Hepatocyte (in vitro differentiated cells): ENCODE results near the gene FOXO3. TPM values are rescaled to one million over a fixed set of nuclear protein-coding genes. Genes with fewer than 3 reads are reported as not detected.

Experiments
- DNase-seq: peaks from one replicate; pipeline ENCODE4 v3.0.0-alpha.2; 2016; ENCODE audit warnings: low spot score
- H2AFZ ChIP-seq: fragments of 200-600 bp; sonication (generic); 2 replicates; pipeline ENCODE4 v1.6.0; 2016; ENCODE audit warnings: antibody characterized with exemption, mild to moderate bottlenecking
- H3K27ac ChIP-seq: fragments of 200-600 bp; sonication (generic); 2 replicates; pipeline ENCODE4 v1.5.1; 2016; ENCODE audit warnings: mild to moderate bottlenecking
- H3K27me3 ChIP-seq: fragments of 200-600 bp; sonication (generic); 2 replicates; pipeline ENCODE4 v1.6.1; 2016
- H3K36me3 ChIP-seq: fragments of 200-600 bp; sonication (generic); replicated peaks from 2 replicates; pipeline ENCODE4 v1.5.1; 2016; ENCODE audit warnings: low read depth; ENCODE audit not compliant: insufficient read depth
- H3K4me1 ChIP-seq: fragments of 200-600 bp; sonication (generic); 2 replicates; pipeline ENCODE4 v1.5.1; 2016; ENCODE audit warnings: mild to moderate bottlenecking, moderate library complexity; ENCODE audit not compliant: insufficient read depth
- H3K4me2 ChIP-seq: fragments of 200-600 bp; sonication (generic); 2 replicates; pipeline ENCODE4 v1.6.0; 2016
- H3K4me3 ChIP-seq: fragments of 200-600 bp; sonication (generic); 2 replicates; pipeline ENCODE4 v1.5.1; 2016; ENCODE audit warnings: mild to moderate bottlenecking
- H3K79me2 ChIP-seq: fragments of 200-600 bp; sonication (generic); 2 replicates; pipeline ENCODE4 v1.6.0; 2017; ENCODE audit warnings: mild to moderate bottlenecking
- H3K9me2 ChIP-seq: fragments of 200-600 bp; sonication (generic); replicated peaks from 2 replicates; pipeline ENCODE4 v1.6.0; 2017; ENCODE audit warnings: mild to moderate bottlenecking; ENCODE audit not compliant: insufficient read depth
- H3K9me3 ChIP-seq: fragments of 200-600 bp; sonication (generic); 2 replicates; pipeline ENCODE4 v1.5.1; 2016; ENCODE audit warnings: low read depth, mild to moderate bottlenecking
- H4K20me1 ChIP-seq: fragments of 200-600 bp; sonication (generic); 2 replicates; pipeline ENCODE4 v1.6.0; 2016; ENCODE audit warnings: mild to moderate bottlenecking; ENCODE audit not compliant: insufficient read depth, poor library complexity, severe bottlenecking
- CTCF ChIP-seq: fragments of 200-600 bp; sonication (generic); IDR thresholded peaks from 2 replicates; pipeline ENCODE4 v1.5.1; 2016; ENCODE audit warnings: antibody characterized with exemption, mild to moderate bottlenecking; ENCODE audit not compliant: poor library complexity
- EZH2 ChIP-seq: fragments of 200-600 bp; sonication (generic); IDR thresholded peaks from 2 replicates; pipeline ENCODE4 v1.6.1; 2016; ENCODE audit warnings: antibody characterized with exemption, mild to moderate bottlenecking, borderline replicate concordance
- EZH2phosphoT487 ChIP-seq: fragments of 200-600 bp; sonication (generic); IDR thresholded peaks from one replicate; pipeline ENCODE4 v1.6.1; 2018; ENCODE audit warnings: antibody characterized with exemption, mild to moderate bottlenecking, low read depth, moderate library complexity; ENCODE audit not compliant: unreplicated experiment, severe bottlenecking
- WGBS: methylation state at CpG from one replicate; pipeline ENCODE4 v1.1.6; 2016; ENCODE audit warnings: low lambda C conversion rate; ENCODE audit errors: missing lambda C conversion rate; 5-methylcytosine and 5-hydroxymethylcytosine counted together
- polyA plus RNA-seq: library from polyadenylated mRNA; unstranded; fragments of >200 nt; fragmentation: Nextera tagmentation; extraction: Ambion mirVana; gene quantifications from 2 replicates; pipeline ENCODE4 v1.2.1, GENCODE V29; 2016
- total RNA-seq: library from RNA; depleted of rRNA; stranded (reverse); fragments of >200 nt; gene quantifications from 2 replicates; pipeline ENCODE4 v1.2.3, GENCODE V29; 2014

FOXO3 gene
- total and polyA plus RNA-seq, 2 experiments from 2014 or later, result 44.6 to 54.9 TPM

- Histone ChIP-seq H3K4me3 (no peak overlapping the region), H4K20me1 (peaks cover 66% of the 10 kb centered on the region), H3K4me2 (peak overlapping the region; percentile 45), H3K79me2 (peaks cover 96% of the 10 kb centered on the region), H3K9me3 (no peaks in the 10 kb centered on the region), H3K27me3 (no peaks in the 10 kb centered on the region), H3K36me3 (no peaks in the 10 kb centered on the region), H2AFZ (no peak overlapping the region), H3K4me1 (peaks cover 82% of the 10 kb centered on the region), H3K27ac (peak overlapping the region; percentile 85), H3K9me2 (no peaks in the 10 kb centered on the region)
- TF ChIP-seq EZH2, result no peak
- no peak for TF ChIP-seq CTCF
- TF ChIP-seq EZH2phosphoT487, result no peak
- 50% methylated on average over 10 of the region's 10 CpGs for WGBS
- DNase-seq, result no peak
Measured at GRCh38 chr6:108592371-108593337, 31.9 kb downstream of the FOXO3 start.

GRCh38 chr6:108594151-108594550, 33.4 kb downstream of the FOXO3 start:
- Histone ChIP-seq H3K4me1 (peaks cover 82% of the 10 kb centered on the region), H3K27ac (no peak overlapping the region), H3K27me3 (no peaks in the 10 kb centered on the region), H3K79me2 (peaks cover 95% of the 10 kb centered on the region), H3K9me3 (no peaks in the 10 kb centered on the region), H3K36me3 (no peaks in the 10 kb centered on the region), H4K20me1 (peaks cover 62% of the 10 kb centered on the region), H2AFZ (no peak overlapping the region), H3K9me2 (no peaks in the 10 kb centered on the region), H3K4me3 (no peak overlapping the region), H3K4me2 (no peak overlapping the region)
- WGBS, result 70% methylated on average over 1 of the region's 1 CpG
- no peak for TF ChIP-seq EZH2
- TF ChIP-seq EZH2phosphoT487, result no peak
- no peak for TF ChIP-seq CTCF
- no peak for DNase-seq

- H3K27ac ChIP-seq, result no peak overlapping the region
- no peaks in the 10 kb centered on the region for H3K36me3 ChIP-seq
- H3K4me1 ChIP-seq, result peaks cover 82% of the 10 kb centered on the region
- TF ChIP-seq EZH2phosphoT487, result no peak
- no peak for TF ChIP-seq CTCF
- TF ChIP-seq EZH2, result no peak
- H3K27me3 ChIP-seq, result no peaks in the 10 kb centered on the region
- 80% methylated on average over 4 of the region's 4 CpGs for WGBS
- no peak overlapping the region for H2AFZ ChIP-seq
- H3K4me3 ChIP-seq, result no peak overlapping the region
- H3K79me2 ChIP-seq, result peaks cover 99% of the 10 kb centered on the region
- H4K20me1 ChIP-seq, result peaks cover 61% of the 10 kb centered on the region
- no peak overlapping the region for H3K4me2 ChIP-seq
- no peaks in the 10 kb centered on the region for H3K9me2 ChIP-seq
- no peaks in the 10 kb centered on the region for H3K9me3 ChIP-seq
- DNase-seq, result no peak
Measured at GRCh38 chr6:108594640-108595039, 33.9 kb downstream of the FOXO3 start.
